Measurements from ENCODE around the gene NBL1.

DNA sequence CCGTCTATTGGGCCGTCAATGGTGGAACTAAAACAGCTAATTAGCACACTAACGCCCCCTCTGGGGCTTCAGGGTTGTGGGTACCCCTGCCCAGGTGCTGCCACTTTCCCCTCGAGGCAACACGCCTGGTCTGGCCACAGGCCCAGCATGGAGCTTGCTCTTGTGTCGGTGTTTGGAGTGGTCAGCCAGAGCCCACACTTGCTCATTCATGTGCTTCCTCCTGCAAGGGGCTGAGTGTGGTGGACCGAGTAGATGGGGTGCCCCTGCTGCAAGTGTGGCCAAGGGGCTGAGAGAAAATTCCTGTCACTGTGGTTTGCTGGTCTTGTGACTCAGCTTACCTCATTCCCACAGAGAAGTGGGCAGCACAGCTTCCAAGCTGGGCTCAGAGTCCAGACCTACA lies 46.2 kb downstream of the NBL1 start:
- TF ChIP-seq EZH2 (IDR thresholded peaks at IDR 0.05; ENCODE audit: low read depth, unreplicated experiment), result no peak
- TF ChIP-seq, protein P1, sequence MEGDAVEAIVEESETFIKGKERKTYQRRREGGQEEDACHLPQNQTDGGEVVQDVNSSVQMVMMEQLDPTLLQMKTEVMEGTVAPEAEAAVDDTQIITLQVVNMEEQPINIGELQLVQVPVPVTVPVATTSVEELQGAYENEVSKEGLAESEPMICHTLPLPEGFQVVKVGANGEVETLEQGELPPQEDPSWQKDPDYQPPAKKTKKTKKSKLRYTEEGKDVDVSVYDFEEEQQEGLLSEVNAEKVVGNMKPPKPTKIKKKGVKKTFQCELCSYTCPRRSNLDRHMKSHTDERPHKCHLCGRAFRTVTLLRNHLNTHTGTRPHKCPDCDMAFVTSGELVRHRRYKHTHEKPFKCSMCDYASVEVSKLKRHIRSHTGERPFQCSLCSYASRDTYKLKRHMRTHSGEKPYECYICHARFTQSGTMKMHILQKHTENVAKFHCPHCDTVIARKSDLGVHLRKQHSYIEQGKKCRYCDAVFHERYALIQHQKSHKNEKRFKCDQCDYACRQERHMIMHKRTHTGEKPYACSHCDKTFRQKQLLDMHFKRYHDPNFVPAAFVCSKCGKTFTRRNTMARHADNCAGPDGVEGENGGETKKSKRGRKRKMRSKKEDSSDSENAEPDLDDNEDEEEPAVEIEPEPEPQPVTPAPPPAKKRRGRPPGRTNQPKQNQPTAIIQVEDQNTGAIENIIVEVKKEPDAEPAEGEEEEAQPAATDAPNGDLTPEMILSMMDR (conservative IDR thresholded peaks at IDR 0.05; ENCODE audit: low read depth in 2 of 2), result no peak
- no peak for TF ChIP-seq CREB1 (CRISPR knock-in tag; IDR thresholded peaks at IDR 0.05; ENCODE audit: low read depth)
- no peak for TF ChIP-seq JUNB (IDR thresholded peaks at IDR 0.05; ENCODE audit: unreplicated experiment)
- no peak for TF ChIP-seq POLR2AphosphoS5 (IDR thresholded peaks at IDR 0.05; ENCODE audit: low read depth)
- no peak for TF ChIP-seq EZH2phosphoT487 (IDR thresholded peaks at IDR 0.05; ENCODE audit: unreplicated experiment)

All from GM23338 (cell line).